Fibroblast of the aortic adventitia (primary cell): ENCODE data around the gene ARHGAP1. TPM values are rescaled to one million over a fixed set of nuclear protein-coding genes. Genes with fewer than 3 reads are reported as not detected.
A peak's percentile ranks its signal among the peaks of the same experiment; 100 is the strongest.

Source experiments
- DNase-seq: peaks from one replicate; pipeline ENCODE4 v3.0.0-alpha.2; 2010; ENCODE audit warnings: low read depth
- H3K4me3 ChIP-seq: 2 replicates; pipeline ENCODE4 v1.5.1; 2011; ENCODE audit warnings: low read depth, mild to moderate bottlenecking, control low read depth, low read length, moderate library complexity
- total RNA-seq: library from RNA; depleted of rRNA; stranded (reverse); fragments of >200 nt; gene quantifications from 2 replicates; pipeline ENCODE4 v1.2.3, GENCODE V29; 2012; ENCODE audit warnings: low replicate concordance
- TF ChIP-seq, protein P1 (sequence below): IDR thresholded peaks from 2 replicates; pipeline ENCODE4 v1.5.1; 2011; ENCODE audit warnings: mild to moderate bottlenecking, low read length, control low read depth, inconsistent platforms; ENCODE audit not compliant: insufficient read depth

ARHGAP1 gene
- total RNA-seq, 1 donor, result 65.2 TPM

DNA sequence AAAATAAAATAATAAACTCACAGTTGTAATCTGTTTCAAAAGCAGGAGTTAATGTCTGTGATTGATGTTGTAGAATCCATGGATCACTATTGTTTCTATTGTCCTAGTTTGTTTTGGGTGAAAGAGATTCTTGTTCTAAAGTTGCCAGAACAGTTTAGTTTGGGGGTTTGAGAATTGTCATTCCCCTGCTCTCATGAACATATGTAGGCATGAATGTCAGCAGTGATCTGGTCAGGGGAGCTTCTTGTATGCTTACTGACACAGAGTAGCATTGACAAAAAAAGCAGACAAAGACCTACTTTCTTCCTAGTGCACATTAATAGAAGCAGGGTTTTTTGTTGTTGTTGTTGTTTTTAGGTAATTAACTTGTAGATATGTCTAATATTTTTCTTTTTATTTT lies 38.6 kb downstream of the ARHGAP1 start:
- TF ChIP-seq, protein P1, sequence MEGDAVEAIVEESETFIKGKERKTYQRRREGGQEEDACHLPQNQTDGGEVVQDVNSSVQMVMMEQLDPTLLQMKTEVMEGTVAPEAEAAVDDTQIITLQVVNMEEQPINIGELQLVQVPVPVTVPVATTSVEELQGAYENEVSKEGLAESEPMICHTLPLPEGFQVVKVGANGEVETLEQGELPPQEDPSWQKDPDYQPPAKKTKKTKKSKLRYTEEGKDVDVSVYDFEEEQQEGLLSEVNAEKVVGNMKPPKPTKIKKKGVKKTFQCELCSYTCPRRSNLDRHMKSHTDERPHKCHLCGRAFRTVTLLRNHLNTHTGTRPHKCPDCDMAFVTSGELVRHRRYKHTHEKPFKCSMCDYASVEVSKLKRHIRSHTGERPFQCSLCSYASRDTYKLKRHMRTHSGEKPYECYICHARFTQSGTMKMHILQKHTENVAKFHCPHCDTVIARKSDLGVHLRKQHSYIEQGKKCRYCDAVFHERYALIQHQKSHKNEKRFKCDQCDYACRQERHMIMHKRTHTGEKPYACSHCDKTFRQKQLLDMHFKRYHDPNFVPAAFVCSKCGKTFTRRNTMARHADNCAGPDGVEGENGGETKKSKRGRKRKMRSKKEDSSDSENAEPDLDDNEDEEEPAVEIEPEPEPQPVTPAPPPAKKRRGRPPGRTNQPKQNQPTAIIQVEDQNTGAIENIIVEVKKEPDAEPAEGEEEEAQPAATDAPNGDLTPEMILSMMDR, result no peak
- no peak overlapping the region for H3K4me3 ChIP-seq
- no peak for DNase-seq

DNA sequence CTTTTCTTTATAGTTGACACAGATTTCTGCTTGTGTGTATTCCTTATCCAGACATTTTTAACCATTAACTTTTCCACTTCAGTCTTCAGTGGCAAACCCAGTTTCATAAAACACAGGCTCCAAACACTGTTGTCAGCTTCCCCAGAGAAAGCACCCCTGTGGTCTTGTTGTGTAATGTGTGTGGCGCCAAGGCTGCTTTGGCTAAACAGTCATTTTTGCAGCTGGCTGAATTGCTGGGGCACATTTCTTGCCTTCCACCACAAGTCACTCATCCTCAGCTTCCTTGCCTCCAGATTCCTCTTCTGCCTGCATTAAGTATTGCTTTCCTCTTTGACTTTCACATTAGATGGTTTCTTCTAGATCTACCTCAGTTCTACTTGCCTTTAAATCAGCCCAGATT lies 40.5 kb downstream of the ARHGAP1 start:
- TF ChIP-seq, protein P1, result no peak
- DNase-seq, result peak; percentile 62
- H3K4me3 ChIP-seq, result no peak overlapping the region

- TF ChIP-seq, protein P1, result no peak
- peak; percentile 89 for DNase-seq
- no peak overlapping the region for H3K4me3 ChIP-seq
Measured at GRCh38 chr11:46658259-46658658, 42.2 kb downstream of the ARHGAP1 start.

DNA sequence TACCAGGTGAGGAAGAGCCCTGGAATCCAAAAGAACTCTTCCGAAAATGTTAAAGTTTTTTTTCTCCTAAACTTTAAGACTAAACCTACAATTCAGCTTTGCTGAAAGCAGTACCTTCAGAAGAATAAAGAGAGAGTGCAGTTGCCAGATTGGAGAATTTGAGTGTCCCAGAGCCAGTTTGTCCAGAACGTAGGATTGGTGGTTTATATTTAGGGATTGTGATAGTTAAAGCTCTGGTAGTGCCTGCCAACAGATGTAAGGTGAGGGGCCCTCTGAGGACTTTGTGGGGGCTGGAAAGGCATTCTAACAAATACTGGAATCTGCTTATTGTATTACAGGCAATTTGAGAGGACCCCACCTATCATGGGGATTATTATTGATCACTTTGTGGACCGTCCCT lies 43.2 kb downstream of the ARHGAP1 start:
- no peak for DNase-seq
- no peak overlapping the region for H3K4me3 ChIP-seq
- TF ChIP-seq, protein P1, result no peak

DNA sequence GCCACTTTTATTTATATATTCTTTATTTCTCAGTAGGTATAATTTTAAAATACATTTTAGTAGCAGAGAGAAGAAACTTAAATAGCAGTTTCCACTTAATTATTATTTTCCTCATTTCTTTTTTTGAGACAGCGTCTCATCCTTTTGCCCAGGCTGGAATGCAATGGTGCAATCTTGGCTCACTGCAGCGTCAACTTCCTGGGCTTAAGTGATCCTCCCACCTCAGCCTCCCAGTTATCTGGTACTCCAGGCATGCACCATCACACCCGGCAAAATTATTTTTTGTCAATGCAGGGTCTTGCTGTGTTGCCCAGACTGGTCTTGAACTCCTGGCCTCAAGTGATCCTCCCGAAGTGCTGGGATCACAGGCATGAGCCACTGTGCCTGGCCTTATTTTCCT lies 44.8 kb downstream of the ARHGAP1 start:
- no peak overlapping the region for H3K4me3 ChIP-seq
- TF ChIP-seq, protein P1, result no peak
- DNase-seq, result no peak

- TF ChIP-seq, protein P1, result no peak
- no peak overlapping the region for H3K4me3 ChIP-seq
- peak; percentile 99 for DNase-seq
Measured at GRCh38 chr11:46649180-46649738, 51.2 kb downstream of the ARHGAP1 start.

- no peak overlapping the region for H3K4me3 ChIP-seq
- DNase-seq, result no peak
- TF ChIP-seq, protein P1, result no peak
Measured at GRCh38 chr11:46643986-46644385, 56.4 kb downstream of the ARHGAP1 start.
